Common myeloid progenitor, CD34-positive (primary cell): ENCODE results near the gene TBC1D3B. TPM values are rescaled to one million over a fixed set of nuclear protein-coding genes. Genes with fewer than 3 reads are reported as not detected.
"Not testable (repeated sequence)": the region's sequence is repeated elsewhere in the genome, so short reads cannot be mapped to it uniquely, and the experiment has no call there.

ENCODE experiments used
- CTCF ChIA-PET: fragments of 350-600 bp; sonication (Branson Sonifier 250); formaldehyde crosslinking; loops from one replicate; lab custom pipeline; 2021; ENCODE audit warnings: antibody characterized with exemption; lab: Charles Lee
- POLR2A ChIA-PET: fragments of 350-600 bp; sonication (Branson Sonifier 250); formaldehyde crosslinking; loops from one replicate; lab custom pipeline; 2021; ENCODE audit warnings: antibody characterized with exemption; lab: Charles Lee
- DNase-seq, 3 donors: peaks; one replicate each; pipeline versions ENCODE4 v3.0.0 to v3.0.0-alpha.2; 2013
- H3K27ac ChIP-seq, 2 experiments: 1 replicate in 1 of 2; 2 replicates in 1 of 2; pipeline ENCODE4 v1.7.0; 2013; ENCODE audit warnings: inconsistent platforms in 2 of 2, low read length in 2 of 2, mild to moderate bottlenecking in 2 of 2, low read depth in 1 of 2, moderate library complexity in 1 of 2; ENCODE audit not compliant: severe bottlenecking in 2 of 2, insufficient read depth in 1 of 2, poor library complexity in 1 of 2
- H3K27me3 ChIP-seq, 5 experiments: replicated peaks in 2 of 5; 1 replicate in 3 of 5; 2 replicates in 2 of 5; pipeline versions ENCODE4 v1.6.1 to v1.7.0; 2013; ENCODE audit warnings: low read length in 4 of 5, mild to moderate bottlenecking in 2 of 5, moderate library complexity in 2 of 5, inconsistent platforms in 1 of 5; ENCODE audit not compliant: insufficient read depth in 5 of 5, control insufficient read depth in 4 of 5
- H3K36me3 ChIP-seq, 4 experiments: 1 replicate in 2 of 4; 2 replicates in 2 of 4; pipeline versions ENCODE4 v1.6.1 to v1.7.0; 2013; ENCODE audit warnings: low read length in 3 of 4, control low read depth in 1 of 4, mild to moderate bottlenecking in 1 of 4; ENCODE audit not compliant: control insufficient read depth in 4 of 4, insufficient read depth in 4 of 4
- H3K4me1 ChIP-seq, 4 experiments: 1 replicate in 3 of 4; 2 replicates in 1 of 4; pipeline versions ENCODE4 v1.6.1 to v1.7.1; 2013; ENCODE audit warnings: low read length in 3 of 4, mild to moderate bottlenecking in 3 of 4, control low read depth in 1 of 4, inconsistent platforms in 1 of 4, moderate library complexity in 1 of 4; ENCODE audit not compliant: control insufficient read depth in 4 of 4, insufficient read depth in 4 of 4; ENCODE audit errors: control extremely low read depth in 1 of 4
- H3K4me3 ChIP-seq, 7 experiments: 1 replicate in 4 of 7; 2 replicates in 3 of 7; pipeline versions ENCODE4 v1.5.1 to v1.7.0; 2013; ENCODE audit warnings: mild to moderate bottlenecking in 7 of 7, low read length in 6 of 7, moderate library complexity in 6 of 7, inconsistent platforms in 2 of 7, low read depth in 2 of 7, control low read depth in 1 of 7; ENCODE audit not compliant: insufficient read depth in 4 of 7, control insufficient read depth in 1 of 7; ENCODE audit errors: extremely low read depth in 1 of 7
- H3K9me3 ChIP-seq, 5 experiments: 1 replicate in 4 of 5; 2 replicates in 1 of 5; pipeline versions ENCODE4 v1.6.1 to v1.7.1; 2013; ENCODE audit warnings: low read length in 4 of 5, mild to moderate bottlenecking in 2 of 5, inconsistent platforms in 1 of 5, low read depth in 1 of 5, moderate library complexity in 1 of 5; ENCODE audit not compliant: control insufficient read depth in 4 of 5, insufficient read depth in 2 of 5; ENCODE audit errors: control extremely low read depth in 1 of 5
- whole genome bisulfite sequencing: methylation state at CpG from one replicate; pipeline ENCODE4 v1.1.5; 2013; ENCODE audit not compliant: insufficient coverage; 5-methylcytosine and 5-hydroxymethylcytosine counted together
- polyA plus RNA-seq: library from polyadenylated mRNA; unstranded; fragments of 120-200 nt; gene quantifications from one replicate; pipeline ENCODE4 v1.2.1, GENCODE V29; 2013

TBC1D3B gene
- polyA plus RNA-seq = 2.7 TPM

- H3K27me3 ChIP-seq, H3K36me3 ChIP-seq, CTCF ChIA-PET, H3K4me1 ChIP-seq, DNase-seq, H3K4me3 ChIP-seq, H3K27ac ChIP-seq, POLR2A ChIA-PET, H3K9me3 ChIP-seq: not testable (repeated sequence)
- WGBS = no CpG with 5 or more reads among the region's 11 CpGs
Observed at GRCh38 chr17:36176536-36176935, at the start of gene TBC1D3B. TBC1D3B (minus strand) TSS chr17:36176636; CDS start chr17:36175050, 1,586 bp downstream.

DNA sequence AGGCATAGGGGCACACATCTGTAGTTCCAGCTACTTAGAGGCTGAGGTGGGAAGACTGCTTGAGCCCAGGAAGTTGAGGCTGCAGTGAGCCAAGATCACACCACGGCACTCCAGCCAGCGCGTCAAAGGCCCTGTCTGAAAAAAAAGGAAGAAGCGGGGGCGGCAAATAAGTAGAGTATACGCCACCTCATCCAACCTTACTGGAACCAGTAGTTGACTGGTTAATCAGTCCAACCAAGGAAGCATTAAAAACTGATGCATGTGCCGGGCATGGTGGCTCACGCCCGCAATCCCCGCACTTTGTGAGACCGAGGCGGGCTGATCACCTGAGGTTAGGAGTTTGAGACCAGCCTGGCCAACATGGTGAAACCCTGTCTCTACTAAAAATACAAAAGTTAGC, 46.5 kb upstream of the TBC1D3B start:
- H3K27ac ChIP-seq, POLR2A ChIA-PET, H3K27me3 ChIP-seq, DNase-seq, H3K4me3 ChIP-seq, H3K4me1 ChIP-seq, CTCF ChIA-PET, H3K36me3 ChIP-seq: not testable (repeated sequence)
- H3K9me3 ChIP-seq = peaks cover 0 to 19% (median 13%) of the 10 kb centered on the region in 5 experiments
- 98% methylated on average over 6 of the region's 12 CpGs for WGBS

DNA sequence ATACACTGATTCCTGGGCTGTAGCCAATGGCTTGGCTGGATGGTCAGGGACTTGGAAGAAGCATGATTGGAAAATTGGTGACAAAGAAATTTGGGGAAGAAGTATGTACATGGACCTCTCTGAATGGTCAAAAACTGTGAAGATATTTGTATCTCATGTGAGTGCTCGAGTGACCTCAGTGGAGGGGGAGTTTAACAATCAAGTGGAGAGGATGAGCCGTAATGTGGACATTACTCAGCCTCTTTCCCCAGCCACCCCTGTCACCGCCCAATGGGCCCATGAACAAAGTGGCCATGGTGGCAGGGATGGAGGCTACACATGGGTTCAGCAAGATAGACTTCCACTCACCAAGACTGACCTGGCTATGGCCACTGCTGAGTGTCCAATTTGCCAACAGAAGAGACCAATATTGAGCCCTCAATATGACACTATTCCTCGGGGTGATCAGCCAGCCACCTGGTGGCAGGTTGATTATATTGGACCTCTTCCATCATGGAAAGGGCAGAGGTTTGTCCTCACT, 45.2 kb upstream of the TBC1D3B start:
- H3K36me3 ChIP-seq, CTCF ChIA-PET, H3K4me1 ChIP-seq, H3K27ac ChIP-seq, POLR2A ChIA-PET, DNase-seq, H3K4me3 ChIP-seq, H3K27me3 ChIP-seq: not testable (repeated sequence)
- 97% methylated on average over 4 of the region's 4 CpGs for WGBS
- peaks cover 0 to 21% (median 15%) of the 10 kb centered on the region in 5 experiments for H3K9me3 ChIP-seq

DNA sequence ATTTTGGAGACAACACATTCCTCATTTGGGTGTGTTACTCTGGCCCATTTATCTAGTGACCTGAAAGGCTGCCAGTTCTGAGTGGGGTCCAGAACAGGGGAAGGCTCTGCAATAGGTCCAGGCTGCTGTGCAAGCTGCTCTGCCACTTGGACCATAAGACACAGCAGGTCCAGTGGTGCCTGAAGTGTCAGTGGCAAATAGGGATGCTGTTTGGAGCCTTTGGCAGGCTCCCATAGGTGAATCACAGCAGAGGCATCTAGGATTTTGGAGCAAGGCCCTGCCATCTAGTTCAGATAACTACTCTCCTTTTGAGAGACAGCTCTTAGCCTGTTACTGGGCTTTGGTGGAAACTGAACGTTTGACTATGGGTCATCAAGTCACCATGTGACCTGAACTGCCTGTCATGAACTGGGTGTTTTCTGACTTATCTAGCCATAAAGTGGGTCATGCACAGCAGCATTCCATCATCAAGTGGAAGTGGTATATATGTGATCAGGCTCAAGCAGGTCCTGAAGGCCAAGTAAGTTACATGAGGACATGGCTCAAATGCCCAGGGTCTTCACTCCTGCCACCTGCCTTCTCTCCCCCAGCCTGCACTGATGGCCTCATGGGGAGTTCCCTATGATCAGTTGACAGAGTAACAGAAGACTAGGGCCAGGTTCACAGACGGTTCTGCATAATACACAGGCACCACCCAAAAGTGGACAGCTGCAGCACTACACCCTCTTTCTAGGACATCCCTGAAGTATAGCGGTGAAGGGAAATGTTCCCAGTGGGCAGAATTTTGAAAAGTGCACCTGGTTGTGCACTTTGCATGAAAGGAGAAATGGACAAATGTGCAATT, 44.5 kb upstream of the TBC1D3B start:
- DNase-seq, POLR2A ChIA-PET, H3K27me3 ChIP-seq, CTCF ChIA-PET, H3K4me3 ChIP-seq, H3K4me1 ChIP-seq, H3K36me3 ChIP-seq, H3K27ac ChIP-seq: not testable (repeated sequence)
- peaks cover 0 to 21% (median 15%) of the 10 kb centered on the region in 5 experiments for H3K9me3 ChIP-seq
- WGBS = 94% methylated on average over 3 of the region's 3 CpGs

DNA sequence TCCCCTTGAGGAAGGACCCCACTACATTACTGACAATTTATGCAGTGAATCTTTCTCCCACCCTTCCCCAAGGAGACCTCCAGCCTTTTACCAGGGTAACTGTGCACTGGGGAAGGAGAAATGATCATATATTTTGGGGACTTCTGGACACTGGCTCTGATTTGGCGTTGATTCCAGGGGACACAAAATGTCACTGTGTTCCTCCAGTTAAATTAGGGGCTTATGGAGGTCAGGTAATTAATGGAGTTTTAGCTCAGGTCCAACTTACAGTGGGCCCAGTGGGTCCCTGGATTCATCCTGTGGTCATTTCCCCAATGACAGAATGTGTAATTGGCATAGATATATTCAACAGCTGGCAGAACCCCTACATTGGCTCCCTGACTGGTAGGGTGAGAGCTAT, 43.1 kb upstream of the TBC1D3B start:
- POLR2A ChIA-PET, H3K27me3 ChIP-seq, H3K27ac ChIP-seq, CTCF ChIA-PET, H3K4me3 ChIP-seq, H3K4me1 ChIP-seq, H3K36me3 ChIP-seq, DNase-seq: not testable (repeated sequence)
- 100% methylated on average over 1 of the region's 1 CpG for WGBS
- H3K9me3 ChIP-seq = peaks cover 0 to 19% (median 15%) of the 10 kb centered on the region in 5 experiments

DNA sequence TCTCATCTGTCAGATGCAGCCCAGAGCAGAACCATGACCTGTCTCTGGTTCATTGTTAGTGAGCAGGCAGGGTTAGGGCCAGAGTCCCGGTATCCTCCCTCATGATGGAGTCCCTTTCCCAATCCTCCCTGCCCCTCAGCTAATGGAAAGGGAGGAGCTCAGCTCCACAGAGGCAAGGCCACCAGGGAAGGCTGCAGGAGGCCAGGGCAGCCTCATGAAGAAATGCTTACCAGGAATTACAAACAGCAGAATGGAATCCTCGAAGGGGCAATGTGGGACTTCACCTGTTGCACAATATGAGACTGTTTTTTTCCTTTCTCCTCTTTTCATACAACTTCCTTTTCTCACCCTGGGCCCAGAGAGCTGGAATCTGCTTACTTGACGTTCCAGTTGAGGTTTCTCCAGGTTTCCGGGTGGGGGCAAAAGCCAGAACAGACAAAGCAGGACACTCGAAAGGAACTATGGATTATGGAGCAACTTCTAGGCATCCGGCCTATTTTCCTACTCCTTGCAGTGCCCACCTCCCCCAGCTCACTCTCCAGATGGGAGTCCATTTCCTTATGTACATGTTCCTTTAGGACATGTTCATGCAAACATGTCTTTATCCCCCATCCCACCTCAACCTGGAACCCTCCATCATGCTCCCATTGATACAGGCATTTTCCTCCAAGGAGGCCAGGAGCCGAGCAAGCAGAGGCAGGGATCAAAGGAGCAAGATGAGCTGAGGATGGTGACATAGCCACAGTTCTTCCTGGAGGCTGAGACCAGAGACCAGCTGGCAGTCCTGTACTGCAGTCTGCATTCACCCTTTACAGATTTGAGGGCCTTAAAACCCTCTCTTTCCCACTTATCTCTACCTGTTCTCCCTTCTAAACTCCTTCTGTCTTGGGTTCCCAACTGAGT, 39.2 kb upstream of the TBC1D3B start:
- Histone ChIP-seq H3K4me1 (peaks cover 11 to 18% (median 14%) of the 10 kb centered on the region in 4 experiments), H3K9me3 (peaks cover 0 to 19% (median 15%) of the 10 kb centered on the region in 5 experiments)
- WGBS = 86% methylated on average over 7 of the region's 7 CpGs
- CTCF ChIA-PET, DNase-seq, H3K36me3 ChIP-seq, H3K4me3 ChIP-seq, H3K27me3 ChIP-seq, POLR2A ChIA-PET, H3K27ac ChIP-seq: not testable (repeated sequence)
